H1 (cell line): ENCODE results near the gene SLC16A8. TPM values are rescaled to one million over a fixed set of nuclear protein-coding genes. Genes with fewer than 3 reads are reported as not detected.

ENCODE experiments used
- BRCA1 ChIP-seq: IDR thresholded peaks from 2 replicates; pipeline ENCODE4 v1.6.1; 2012; ENCODE audit warnings: low read depth, low read length, improper control_type of control experiment
- TAF7 ChIP-seq: optimal IDR thresholded peaks from 2 replicates; pipeline ENCODE3; 2011; ENCODE audit warnings: low read depth, mild to moderate bottlenecking, inconsistent platforms, low read length, moderate library complexity, borderline replicate concordance
- polyA plus RNA-seq, 7 experiments: library from polyadenylated mRNA; depleted of rRNA in 3 of 7; stranded (reverse) in 5 of 7; unstranded in 2 of 7; fragments of >200 nt in 5 of 7; fragments of 200-250 nt in 2 of 7; gene quantifications; 1 replicate in 5 of 7; 2 replicates in 1 of 7; 4 replicates in 1 of 7; pipeline versions ENCODE4 v1.2.1 to v1.2.3, GENCODE V29; 2011 to 2013; ENCODE audit warnings: missing spikeins in 2 of 7, mixed read lengths in 2 of 7
- total RNA-seq: library from RNA; stranded (reverse); fragmentation: NEBNext Ultra II Directional; extraction: Animal tissue kit (Norgen Biotek cat#: 25700); gene quantifications from 2 replicates; pipeline ENCODE4 v1.2.1, GENCODE V29; 2021
- TF ChIP-seq, protein P1 (sequence below): IDR thresholded peaks from 2 replicates; pipeline ENCODE4 v1.6.1; 2012; ENCODE audit warnings: inconsistent platforms

The SLC16A8 gene
- total and polyA plus RNA-seq, 2 of the 8 experiments (the other 6 are each of a cell fraction or from before 2014, with no cell fraction given) = 0.70 TPM; not detected in 1

DNA sequence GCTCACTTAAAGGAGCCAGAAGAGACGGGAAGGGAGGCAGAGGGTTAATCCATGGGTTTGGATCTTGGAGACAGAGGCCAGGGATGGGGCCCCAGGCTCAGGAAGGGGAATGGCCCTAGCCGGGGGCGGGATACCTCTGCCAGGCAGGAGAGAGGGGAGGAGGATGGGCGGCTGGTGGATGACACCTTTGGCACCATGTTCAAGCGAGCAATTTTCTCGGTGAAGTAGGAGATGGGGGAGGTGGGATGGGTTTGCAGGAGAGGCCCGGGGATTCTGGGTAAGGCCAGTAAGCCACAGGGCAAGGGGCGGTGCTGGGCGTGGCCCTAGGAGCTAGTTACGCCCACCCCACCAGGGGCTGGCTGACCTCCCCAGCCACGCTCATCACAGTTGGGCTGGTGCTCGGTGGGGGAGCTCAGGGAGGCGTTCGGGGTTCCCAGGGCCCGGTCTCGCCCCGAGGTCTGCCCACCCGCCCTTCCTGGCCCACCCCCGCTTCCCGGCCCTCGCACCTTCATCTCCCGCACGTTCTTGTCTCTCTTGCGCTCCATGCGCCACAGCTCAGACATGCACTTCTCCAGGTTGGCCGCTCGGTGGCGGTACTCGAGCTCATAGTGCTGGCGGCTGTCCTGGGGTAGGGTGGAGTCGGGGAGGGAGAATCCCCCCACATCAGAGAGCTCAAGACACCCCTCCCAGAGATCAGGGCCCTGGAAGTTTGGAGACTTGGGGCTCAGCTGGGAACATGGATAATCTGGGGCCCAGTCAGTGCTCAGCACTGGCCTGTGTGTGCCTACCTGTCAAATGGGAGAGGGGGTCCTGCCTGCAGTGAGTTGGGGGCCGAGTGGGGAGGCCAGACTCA lies 13.8 kb upstream of the SLC16A8 start (continued):
- TF ChIP-seq TAF7 = no peak
- TF ChIP-seq, protein P1, sequence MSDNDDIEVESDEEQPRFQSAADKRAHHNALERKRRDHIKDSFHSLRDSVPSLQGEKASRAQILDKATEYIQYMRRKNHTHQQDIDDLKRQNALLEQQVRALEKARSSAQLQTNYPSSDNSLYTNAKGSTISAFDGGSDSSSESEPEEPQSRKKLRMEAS = peak; percentile 98
- no peak for TF ChIP-seq BRCA1
